Esophagus squamous epithelium (tissue), 5 donors: ENCODE measurements around the gene MYL9. TPM values are rescaled to one million over a fixed set of nuclear protein-coding genes. Genes with fewer than 3 reads are reported as not detected.

ENCODE experiments used
- DNase-seq: peaks from one replicate; lab custom pipeline; 2025; lab: John Stamatoyannopoulos, UW
- H3K27ac ChIP-seq, 4 donors: fragments of 200-600 bp; sonication (generic); one replicate each; pipeline ENCODE4 v1.5.1; 2016 to 2019; ENCODE audit warnings: mild to moderate bottlenecking in 1 of 4
- H3K27me3 ChIP-seq, 4 donors: fragments of 200-600 bp; sonication (generic); 1 replicate in 3 of 4; 2 replicates in 1 of 4; pipeline versions ENCODE4 v1.5.1 to v1.6.0; 2017 to 2021; ENCODE audit warnings: antibody characterized with exemption in 1 of 4
- H3K36me3 ChIP-seq, 3 donors: fragments of 200-600 bp; sonication (generic); one replicate each; pipeline ENCODE4 v1.5.1; 2016 to 2019
- H3K4me1 ChIP-seq, 3 donors: fragments of 200-600 bp; sonication (generic); one replicate each; pipeline ENCODE4 v1.5.1; 2017 to 2019
- H3K4me3 ChIP-seq, 4 donors: fragments of 200-600 bp; sonication (generic); 1 replicate in 3 of 4; 2 replicates in 1 of 4; pipeline ENCODE4 v1.5.1; 2016 to 2019; ENCODE audit warnings: mild to moderate bottlenecking in 2 of 4, moderate library complexity in 1 of 4
- H3K9me3 ChIP-seq, 3 donors: fragments of 200-600 bp; sonication (generic); one replicate each; pipeline ENCODE4 v1.5.1; 2016 to 2019
- CTCF ChIP-seq, 6 experiments: fragments of 450-650 bp in 4 of 6; fragments of 200-600 bp in 2 of 6; sonication (generic) in 2 of 6; IDR thresholded peaks; one replicate each; pipeline ENCODE4 v1.5.1; 2016 to 2019; ENCODE audit warnings: antibody characterized with exemption in 6 of 6, mild to moderate bottlenecking in 4 of 6, moderate library complexity in 4 of 6
- POLR2A ChIP-seq, 4 donors: fragments of 450-650 bp; IDR thresholded peaks; one replicate each; pipeline ENCODE4 v1.6.1; 2017; ENCODE audit warnings: antibody characterized with exemption in 4 of 4, mild to moderate bottlenecking in 4 of 4, moderate library complexity in 3 of 4
- WGBS, 2 donors: methylation state at CpG; one replicate each; pipeline ENCODE4 v1.1.5; 2018; 5-methylcytosine and 5-hydroxymethylcytosine counted together
- intact Hi-C: fragments of 100-400 bp; cut with DNase I; formaldehyde crosslinking; loops from one replicate; pipeline ENCODE4 v1.15.0; 2022
- total RNA-seq, 4 donors: library from RNA; depleted of rRNA; stranded (reverse); fragments of >200 nt; gene quantifications; one replicate each; pipeline ENCODE4 v1.1.0, GENCODE V29; 2016
- donor health status: DM: yes; HTN: yes; CAD: no.

MYL9 gene
- total RNA-seq, 4 donors from 2014 or later = 10.7 to 313 (median 60.7) TPM

GRCh38 chr20:36532388-36532787 lies 8.9 kb upstream of the MYL9 start:
- H3K4me3 ChIP-seq = no peak overlapping the region
- TF ChIP-seq POLR2A (IDR thresholded peaks at IDR 0.05) (no peak), CTCF (IDR thresholded peaks at IDR 0.05) (no peak)
- intact Hi-C loops = no loop called here
- H3K27ac ChIP-seq = no peak overlapping the region
- 64 to 79% methylated on average over 6 of the region's 10 CpGs for WGBS, 2 donors
- H3K4me1 ChIP-seq = no peaks in the 10 kb centered on the region
- DNase-seq = no peak
- peaks cover 4 to 16% (median 5%) of the 10 kb centered on the region in 3 donors for H3K36me3 ChIP-seq
- H3K27me3 ChIP-seq = no peaks in the 10 kb centered on the region
- no peaks in the 10 kb centered on the region for H3K9me3 ChIP-seq

- H3K27ac ChIP-seq = no peak overlapping the region
- TF ChIP-seq CTCF (IDR thresholded peaks at IDR 0.05) (no peak), POLR2A (IDR thresholded peaks at IDR 0.05) (no peak)
- no peak overlapping the region for H3K4me3 ChIP-seq
- no peak for DNase-seq
- peaks cover 0 to 11% (median under 1%) of the 10 kb centered on the region in 3 donors for H3K36me3 ChIP-seq
- H3K9me3 ChIP-seq = no peaks in the 10 kb centered on the region
- no peaks in the 10 kb centered on the region for H3K4me1 ChIP-seq
- intact Hi-C loops = no loop called here
- WGBS, 2 donors = 74 to 82% methylated on average over 3 of the region's 3 CpGs
- no peaks in the 10 kb centered on the region for H3K27me3 ChIP-seq
These were observed 8.5 kb upstream of the MYL9 start for GRCh38 chr20:36532822-36533221.

GRCh38 chr20:36538026-36538722 lies 3.1 kb upstream of the MYL9 start:
- H3K27ac ChIP-seq = peak overlapping the region in 3 of 4 donors; percentile 55 to 92 (median 90)
- no peak for DNase-seq
- TF ChIP-seq POLR2A (IDR thresholded peaks at IDR 0.05) (no peak), CTCF (IDR thresholded peaks at IDR 0.05) (no peak)
- peaks cover 7 to 35% (median 9%) of the 10 kb centered on the region in 3 donors for H3K4me1 ChIP-seq
- WGBS, 2 donors = 67 to 70% methylated on average over 11 of the region's 11 CpGs
- intact Hi-C loops = no loop called here
- H3K27me3 ChIP-seq = peaks cover 0 to 18% (median 0%) of the 10 kb centered on the region in 4 donors
- H3K36me3 ChIP-seq = no peaks in the 10 kb centered on the region
- no peak overlapping the region for H3K4me3 ChIP-seq
- H3K9me3 ChIP-seq = no peaks in the 10 kb centered on the region

- H3K36me3 ChIP-seq = peaks cover 0 to 4% (median 0%) of the 10 kb centered on the region in 3 donors
- no peak for DNase-seq
- H3K27me3 ChIP-seq = peaks cover 0 to 18% (median 0%) of the 10 kb centered on the region in 4 donors
- intact Hi-C loops = loop anchor here (10.0 kb wide), 1 partner anchor 76 kb away; no protein-coding TSS in a partner anchor
- H3K4me3 ChIP-seq = peak overlapping the region; percentile 56 to 72 (median 68)
- H3K27ac ChIP-seq = peak overlapping the region; percentile 77 to 94 (median 91)
- peaks cover 11 to 57% (median 22%) of the 10 kb centered on the region in 3 donors for H3K4me1 ChIP-seq
- 58 to 71% methylated on average over 12 to 15 of the region's 41 CpGs for WGBS, 2 donors
- TF ChIP-seq CTCF (IDR thresholded peaks at IDR 0.05) (no peak), POLR2A (IDR thresholded peaks at IDR 0.05) (no peak)
- no peaks in the 10 kb centered on the region for H3K9me3 ChIP-seq
These were observed 638 bp upstream of the MYL9 start for GRCh38 chr20:36540551-36541211.
